ENCODE data around the gene PCF11. TPM values are rescaled to one million over a fixed set of nuclear protein-coding genes. Genes with fewer than 3 reads are reported as not detected.

PCF11 gene
- total and polyA plus RNA-seq, 2 of the 13 experiments (the other 11 are each of a cell fraction or from before 2014, with no cell fraction given) = 40.3 to 47.7 TPM

- no peak overlapping the region for H3K9ac ChIP-seq (ENCODE audit: insufficient read depth, low read depth, low read length)
- ATAC-seq = no peak
- H3K4me1 ChIP-seq (ENCODE audit: insufficient read depth, low read length) = peaks cover 6% of the 10 kb centered on the region; the same call in 1 of the 2 replicates
- DNase-seq (ENCODE audit: low spot score) = no peak
- H3K79me2 ChIP-seq (ENCODE audit: insufficient read depth, low read length) = no peaks in the 10 kb centered on the region
- no peak overlapping the region for H3K4me2 ChIP-seq (ENCODE audit: low read depth, low read length)
- no peaks in the 10 kb centered on the region; a peak in 2 of 5 replicates for H3K27me3 ChIP-seq (ENCODE audit: control insufficient read depth in 1 of 2, insufficient read depth in 2 of 2, low read length in 2 of 2)
- POLR2A ChIA-PET = interaction anchor here (0.6 kb wide), 1 partner anchor 53 kb away, joined by 3 read pairs; the partner anchor contains the start of gene RAB30
- FAIRE-seq = no peak
- no peaks in the 10 kb centered on the region for H3K36me3 ChIP-seq (replicated peaks in 1 of 2; ENCODE audit: control insufficient read depth in 1 of 2, insufficient read depth in 2 of 2, low read length in 2 of 2)
- WGBS (ENCODE audit: low lambda C conversion rate) = 36% methylated on average over 4 of the region's 4 CpGs
- no peak overlapping the region for H2AFZ ChIP-seq (ENCODE audit: low read length)
- intact Hi-C loops (cut with micrococcal nuclease; ENCODE audit: unreplicated experiment) (no loop called here), in situ Hi-C loops (cut with HindIII; ENCODE audit: extremely low pct_ligation_motif_present, low pct_unique_long_range_greater_than_20kb) (no loop called here)
- TF ChIP-seq ATF1 (CRISPR knock-in tag; IDR thresholded peaks at IDR 0.05) (no peak), THAP8 (CRISPR knock-in tag; IDR thresholded peaks at IDR 0.05; ENCODE audit: borderline replicate concordance) (no peak), CEBPB (IDR thresholded peaks at IDR 0.05; ENCODE audit: borderline replicate concordance, low read depth, low read length) (no peak), MXD3 (CRISPR knock-in tag; IDR thresholded peaks at IDR 0.05) (no peak), ZBTB34 (CRISPR knock-in tag; IDR thresholded peaks at IDR 0.05) (no peak)
- H3K4me3 ChIP-seq (replicated peaks in 1 of 3; ENCODE audit: insufficient read depth in 1 of 3, low read depth in 2 of 3, low read length in 3 of 3) = no peak overlapping the region
- no peaks in the 10 kb centered on the region for H4K20me1 ChIP-seq (ENCODE audit: insufficient read depth, low read length)
- H3K27ac ChIP-seq (ENCODE audit: extremely low read length, insufficient read depth, low read length) = no peak overlapping the region
- BruUV-seq (replicated peaks) = no TSS peak
- no peaks in the 10 kb centered on the region for H3K9me3 ChIP-seq (ENCODE audit: low read length)
- CTCF ChIA-PET (ENCODE audit: low intra/inter-chr PET ratio, low total read pairs) = no interaction called here
Measured at GRCh38 chr11:83124636-83125424, 32.1 kb upstream of the PCF11 start.
